AG09319 (cell line): ENCODE data around the gene LTBP2.

Source experiments
- DNase-seq: peaks from one replicate; pipeline ENCODE4 v3.0.0-alpha.2; 2010; ENCODE audit warnings: low read depth; ENCODE audit errors: extremely low read depth
- TF ChIP-seq, protein P1 (sequence below): IDR thresholded peaks from 2 replicates; pipeline ENCODE4 v1.5.1; 2011; ENCODE audit warnings: low read depth, mild to moderate bottlenecking, inconsistent platforms, low read length, moderate library complexity

LTBP2 gene

DNA sequence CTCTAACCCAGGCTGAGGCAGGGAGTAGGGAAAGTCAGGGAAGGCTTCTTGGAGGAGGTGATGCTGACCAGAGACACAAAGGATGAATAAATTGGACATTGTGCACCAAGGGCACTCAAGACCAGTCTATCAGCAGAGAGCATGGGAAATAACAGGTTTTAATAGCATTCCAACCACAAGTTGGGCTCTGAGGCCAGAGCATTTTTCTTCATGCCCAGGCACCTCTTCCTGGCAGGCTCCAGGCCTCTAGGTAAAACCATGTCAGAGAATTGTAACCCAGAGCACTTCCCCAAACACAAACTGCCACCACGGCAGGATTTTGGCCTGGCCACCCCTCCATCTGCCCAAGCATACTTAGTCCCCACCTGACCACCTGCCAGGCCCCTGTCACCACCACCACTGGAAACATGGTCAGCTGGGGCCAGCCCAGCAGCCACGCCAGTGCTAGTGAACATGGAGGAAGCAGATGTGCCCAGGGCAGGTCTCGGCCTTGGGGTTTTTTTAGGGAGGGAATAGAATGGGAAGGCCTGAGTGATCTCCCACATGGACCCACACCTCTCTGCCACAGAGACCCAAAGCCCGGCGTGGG lies 22.7 kb downstream of the LTBP2 start:
- DNase-seq: no peak
- TF ChIP-seq, protein P1, sequence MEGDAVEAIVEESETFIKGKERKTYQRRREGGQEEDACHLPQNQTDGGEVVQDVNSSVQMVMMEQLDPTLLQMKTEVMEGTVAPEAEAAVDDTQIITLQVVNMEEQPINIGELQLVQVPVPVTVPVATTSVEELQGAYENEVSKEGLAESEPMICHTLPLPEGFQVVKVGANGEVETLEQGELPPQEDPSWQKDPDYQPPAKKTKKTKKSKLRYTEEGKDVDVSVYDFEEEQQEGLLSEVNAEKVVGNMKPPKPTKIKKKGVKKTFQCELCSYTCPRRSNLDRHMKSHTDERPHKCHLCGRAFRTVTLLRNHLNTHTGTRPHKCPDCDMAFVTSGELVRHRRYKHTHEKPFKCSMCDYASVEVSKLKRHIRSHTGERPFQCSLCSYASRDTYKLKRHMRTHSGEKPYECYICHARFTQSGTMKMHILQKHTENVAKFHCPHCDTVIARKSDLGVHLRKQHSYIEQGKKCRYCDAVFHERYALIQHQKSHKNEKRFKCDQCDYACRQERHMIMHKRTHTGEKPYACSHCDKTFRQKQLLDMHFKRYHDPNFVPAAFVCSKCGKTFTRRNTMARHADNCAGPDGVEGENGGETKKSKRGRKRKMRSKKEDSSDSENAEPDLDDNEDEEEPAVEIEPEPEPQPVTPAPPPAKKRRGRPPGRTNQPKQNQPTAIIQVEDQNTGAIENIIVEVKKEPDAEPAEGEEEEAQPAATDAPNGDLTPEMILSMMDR: no peak

DNA sequence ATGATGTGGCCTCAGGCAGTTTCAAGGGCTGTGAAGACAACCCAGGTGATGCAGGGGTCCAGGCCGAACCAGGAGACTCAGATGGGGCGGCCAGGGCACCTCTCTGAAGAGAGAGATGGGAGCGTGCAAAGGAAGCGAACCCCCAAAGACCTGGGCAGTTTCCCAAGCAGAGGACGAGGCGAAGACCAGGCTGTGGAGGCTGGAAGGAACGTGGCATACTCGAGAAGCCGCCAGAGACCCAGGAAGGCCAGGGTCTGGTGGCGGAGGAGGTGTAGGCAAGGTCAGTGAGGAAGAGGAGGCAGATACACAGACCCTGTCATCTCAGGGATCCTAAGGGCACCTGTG lies 24.7 kb downstream of the LTBP2 start:
- TF ChIP-seq, protein P1: no peak

DNA sequence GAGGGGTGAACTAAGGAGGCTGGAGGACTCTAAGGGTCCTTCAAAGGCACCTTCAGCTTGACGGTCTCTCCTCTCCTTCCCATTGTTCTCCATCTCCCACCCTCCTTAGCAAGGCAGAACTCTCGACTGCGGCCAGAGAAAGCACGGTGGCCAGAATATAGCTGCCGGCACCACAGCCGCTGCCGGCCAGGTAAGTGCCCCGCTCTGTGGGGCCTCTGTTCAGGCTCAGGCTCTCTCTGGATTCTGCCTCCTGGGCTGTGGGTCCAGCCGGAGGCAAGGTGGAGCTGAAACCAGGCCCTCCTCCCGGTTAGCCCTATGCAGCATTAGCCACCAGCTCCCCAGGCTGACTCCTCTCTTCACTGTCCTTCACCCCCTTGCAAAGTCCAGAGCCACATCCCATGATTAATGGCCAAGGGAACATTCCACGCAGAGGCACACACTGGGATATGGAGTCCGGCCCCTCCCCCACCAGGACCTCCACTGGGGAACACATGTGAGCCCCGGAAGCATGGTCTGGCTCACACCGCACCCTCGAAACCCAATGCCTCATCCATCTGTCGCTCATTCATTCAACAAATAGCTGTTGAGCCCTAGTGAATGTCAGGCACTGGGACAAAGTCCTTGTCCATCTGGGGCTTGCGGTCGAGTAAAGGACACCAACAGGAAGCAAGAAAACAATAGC lies 25.2 kb downstream of the LTBP2 start:
- DNase-seq: no peak
- TF ChIP-seq, protein P1: no peak

More for the DNA sequence above, 24.7 kb downstream of the LTBP2 start:
- no peak for DNase-seq

DNA sequence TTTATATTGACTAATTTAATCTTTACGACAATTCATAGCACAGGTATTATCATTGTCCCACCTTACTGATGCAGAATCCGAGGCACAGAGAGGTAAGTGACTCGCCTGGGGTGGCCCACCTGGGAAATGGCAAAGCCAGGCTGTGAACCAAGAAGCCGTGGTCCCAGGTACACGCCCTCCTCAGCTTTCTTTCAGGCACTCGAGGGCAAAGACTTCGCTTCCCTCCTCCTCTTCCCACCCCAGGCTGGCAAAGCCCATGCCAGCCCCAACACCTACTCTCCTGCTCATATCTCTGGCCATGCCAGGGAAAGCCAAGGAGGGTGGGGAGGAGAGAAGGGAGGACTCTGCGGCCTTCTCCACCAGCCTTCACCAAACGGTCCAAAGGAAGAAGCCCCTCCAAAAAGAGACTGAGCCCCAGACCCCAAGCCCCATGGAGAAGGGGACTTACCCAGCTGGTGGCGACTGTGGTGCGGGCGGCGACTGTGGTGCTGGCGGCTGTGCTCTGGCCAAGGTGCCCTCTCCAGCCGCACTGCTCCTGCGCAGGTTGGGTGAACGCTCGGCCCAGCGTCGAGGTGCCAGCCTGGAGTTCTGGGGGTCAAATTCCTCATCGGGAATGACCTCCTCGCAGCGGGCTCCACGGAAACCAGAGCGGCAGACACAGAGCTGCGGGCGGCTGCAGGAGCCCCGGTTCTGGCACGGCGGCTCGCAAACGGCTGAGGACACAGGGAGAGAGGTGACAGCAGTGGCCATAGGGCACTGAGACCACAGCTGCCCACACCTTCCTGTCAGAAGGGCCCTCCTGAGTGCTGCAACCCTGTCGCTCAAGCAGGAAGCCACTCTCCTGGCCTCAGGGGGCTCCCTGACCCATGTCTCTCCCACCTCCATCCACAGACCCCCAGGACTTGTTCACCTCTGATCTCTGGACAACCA lies 26.4 kb downstream of the LTBP2 start:
- TF ChIP-seq, protein P1: no peak
- no peak for DNase-seq

DNA sequence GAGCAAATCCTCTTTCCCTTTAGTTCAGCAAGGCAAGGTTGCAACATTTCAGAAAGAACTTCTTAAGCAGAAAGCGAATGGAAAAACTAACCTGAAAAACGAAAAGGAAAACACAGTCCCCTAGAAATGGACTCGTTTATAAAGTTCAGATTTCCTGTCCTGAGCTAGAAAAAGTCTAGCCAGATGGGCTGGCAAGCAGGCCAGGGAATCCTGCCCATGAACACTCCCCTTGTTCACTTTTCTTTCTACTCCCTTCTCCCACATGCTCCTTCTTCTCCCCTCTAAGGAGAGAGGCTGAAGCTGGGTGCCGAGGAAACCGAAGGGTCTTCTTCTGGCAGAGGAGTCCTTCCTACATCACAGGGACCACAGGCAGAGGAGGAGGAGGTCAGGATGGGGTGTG lies 27.1 kb downstream of the LTBP2 start:
- TF ChIP-seq, protein P1: no peak
- DNase-seq: no peak

DNA sequence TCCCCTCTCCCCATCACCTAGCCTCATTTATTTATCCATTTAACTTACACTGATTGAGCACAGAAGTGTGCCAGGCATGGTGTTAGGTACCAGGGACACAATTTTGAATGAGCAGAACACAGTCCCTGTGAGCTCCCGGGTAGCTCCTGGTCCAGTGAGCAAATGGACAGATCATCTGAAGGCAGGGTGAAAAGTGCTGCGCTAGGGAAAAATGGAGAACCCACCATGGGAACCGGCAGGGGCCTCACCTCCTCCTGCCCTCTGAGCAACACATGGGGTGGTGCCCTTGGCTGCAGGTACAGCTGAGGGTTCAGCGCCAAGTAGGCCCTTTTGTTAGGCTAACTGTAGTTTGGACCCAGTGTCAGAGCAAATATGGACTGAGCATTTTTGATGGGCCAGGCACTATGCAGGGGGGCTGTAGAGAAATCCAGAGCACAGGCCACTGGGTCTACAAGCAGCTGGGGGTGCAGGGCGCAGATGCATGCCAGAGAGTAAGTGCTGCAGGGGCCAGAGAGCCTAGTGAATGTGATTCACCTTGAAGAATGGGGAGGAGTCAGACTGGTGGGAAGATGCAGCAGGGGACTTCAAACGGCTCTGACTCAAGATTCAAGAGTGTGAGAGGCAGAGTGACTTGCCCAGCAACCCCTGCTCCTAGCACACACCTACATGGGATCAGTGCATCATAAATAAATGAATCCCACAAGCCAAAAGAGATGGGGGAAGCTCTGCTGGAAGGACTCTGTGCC lies 28.2 kb downstream of the LTBP2 start:
- DNase-seq: no peak
- TF ChIP-seq, protein P1: no peak
